NCI-H2029 treated with DMSO at 0.1 percent for 48 hours (cell line): ENCODE results near the gene PLXNA3.

Source experiments
- DNase-seq: peaks from one replicate; lab custom pipeline; 2025; lab: John Stamatoyannopoulos, UW

The PLXNA3 gene

GRCh38 chrX:154502098-154502497 is 44.0 kb downstream of the PLXNA3 start:
- no peak for DNase-seq

GRCh38 chrX:154502989-154503388 is 44.9 kb downstream of the PLXNA3 start:
- DNase-seq: no peak

- no peak for DNase-seq
Measured at GRCh38 chrX:154505734-154506133, 47.7 kb downstream of the PLXNA3 start.

GRCh38 chrX:154506483-154507332 is 48.6 kb downstream of the PLXNA3 start:
- DNase-seq: no peak

GRCh38 chrX:154507673-154508383 is 49.7 kb downstream of the PLXNA3 start:
- no peak for DNase-seq

- DNase-seq: no peak
Measured at GRCh38 chrX:154508384-154508745, 50.3 kb downstream of the PLXNA3 start.

GRCh38 chrX:154509455-154509854 is 51.4 kb downstream of the PLXNA3 start:
- no peak for DNase-seq

GRCh38 chrX:154511761-154512160 is 53.7 kb downstream of the PLXNA3 start:
- no peak for DNase-seq

GRCh38 chrX:154512879-154513553 is 54.9 kb downstream of the PLXNA3 start:
- DNase-seq: no peak

- no peak for DNase-seq
Measured at GRCh38 chrX:154513716-154514115, 55.6 kb downstream of the PLXNA3 start.

- peak; percentile 55 for DNase-seq
Measured at GRCh38 chrX:154515090-154515965, 57.2 kb downstream of the PLXNA3 start.

GRCh38 chrX:154515966-154516655 is 58.0 kb downstream of the PLXNA3 start, which contains the start of gene FAM3A:
Gene FAM3A (minus strand): TSS chrX:154516232. CDS start chrX:154515772, 460 bp downstream.
- DNase-seq: peak; percentile 69

GRCh38 chrX:154516656-154517100 is 58.6 kb downstream of the PLXNA3 start:
- no peak for DNase-seq

GRCh38 chrX:154517101-154517781 is 59.2 kb downstream of the PLXNA3 start:
- no peak for DNase-seq

- DNase-seq: no peak
Measured at GRCh38 chrX:154519389-154519788, 61.3 kb downstream of the PLXNA3 start.

- no peak for DNase-seq
Measured at GRCh38 chrX:154525606-154526490, 67.8 kb downstream of the PLXNA3 start.

GRCh38 chrX:154526901-154527675 is 69.0 kb downstream of the PLXNA3 start:
- DNase-seq: peak; percentile 51
